MG63 (cell line): Measurements from ENCODE around the gene FAM209A. TPM values are rescaled to one million over a fixed set of nuclear protein-coding genes. Genes with fewer than 3 reads are reported as not detected.
"Not testable (repeated sequence)": the region's sequence is repeated elsewhere in the genome, so short reads cannot be mapped to it uniquely, and the experiment has no call there.

Experiments used
- DNase-seq: peaks from one replicate; pipeline ENCODE4 v3.0.0-alpha.2; 2020
- H3K27me3 ChIP-seq: fragments of 250-450 bp; sonication (Bioruptor Pico); 2 replicates; pipeline ENCODE4 v1.5.1; 2020; ENCODE audit warnings: mild to moderate bottlenecking, moderate library complexity
- H3K36me3 ChIP-seq: fragments of 250-450 bp; sonication (Bioruptor Pico); 2 replicates; pipeline ENCODE4 v1.5.1; 2020; ENCODE audit warnings: mild to moderate bottlenecking, moderate library complexity
- H3K4me3 ChIP-seq: fragments of 250-450 bp; sonication (Bioruptor Pico); 2 replicates; pipeline ENCODE4 v1.5.1; 2020; ENCODE audit warnings: mild to moderate bottlenecking, moderate library complexity
- H3K9me3 ChIP-seq: fragments of 250-450 bp; sonication (Bioruptor Pico); 2 replicates; pipeline ENCODE4 v1.5.1; 2020; ENCODE audit warnings: mild to moderate bottlenecking, moderate library complexity
- total RNA-seq: library from RNA; depleted of rRNA; stranded (reverse); fragments of >200 nt; shearing (Covaris generic); gene quantifications from 2 replicates; pipeline ENCODE4 v1.2.3, GENCODE V29; 2014; ENCODE audit warnings: low replicate concordance; rRNA removed

Gene FAM209A, protein sequence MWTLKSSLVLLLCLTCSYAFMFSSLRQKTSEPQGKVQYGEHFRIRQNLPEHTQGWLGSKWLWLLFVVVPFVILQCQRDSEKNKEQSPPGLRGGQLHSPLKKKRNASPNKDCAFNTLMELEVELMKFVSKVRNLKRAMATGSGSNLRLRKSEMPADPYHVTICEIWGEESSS
- total RNA-seq, result not detected in 2 replicates

DNA sequence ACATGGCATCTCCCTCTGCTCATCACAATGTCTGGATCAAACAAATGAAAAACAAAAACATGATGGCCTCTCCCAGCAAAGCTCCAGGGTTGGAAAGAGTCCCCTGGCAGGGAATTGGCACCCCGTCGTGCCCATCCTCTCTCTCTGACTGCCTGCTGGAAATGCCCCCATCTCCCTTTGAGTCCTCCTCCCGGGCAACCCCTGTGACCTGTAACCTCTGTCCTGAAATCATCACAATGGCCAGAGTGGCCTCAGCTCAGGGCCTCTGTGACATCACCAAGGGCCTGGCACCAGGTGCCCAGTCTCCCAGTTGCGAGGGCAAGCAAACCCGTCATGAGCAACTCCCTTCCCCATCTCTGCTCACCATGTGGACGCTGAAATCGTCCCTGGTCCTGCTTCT, at the start of gene FAM209A:
TSS of gene FAM209A (plus strand) at position 301 of the 400 bp plus-strand sequence. CDS start at position 366, 65 bp downstream.
- not testable (repeated sequence) for H3K27me3 ChIP-seq, H3K4me3 ChIP-seq, DNase-seq, H3K9me3 ChIP-seq
- H3K36me3 ChIP-seq, result peaks cover 17% of the 10 kb centered on the region

DNA sequence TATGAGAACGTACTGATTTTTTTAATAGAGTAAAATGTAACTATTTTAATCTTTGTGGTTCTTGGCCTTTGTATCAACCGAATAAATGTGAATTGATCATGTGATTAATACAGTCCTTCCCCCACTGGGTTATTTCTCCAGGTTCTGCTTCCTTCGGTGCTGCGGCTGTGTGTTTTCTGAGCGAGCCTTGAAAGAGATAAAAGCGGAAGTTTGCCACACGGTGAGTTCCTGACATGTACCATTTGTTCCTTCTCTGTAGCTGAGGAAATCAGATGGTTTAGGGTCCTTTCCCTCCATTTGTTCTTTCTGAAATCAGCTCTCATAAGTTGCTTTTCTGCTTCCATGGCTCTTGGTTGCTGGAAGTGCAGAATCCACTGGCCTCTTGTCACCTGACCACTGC, 40.6 kb upstream of the FAM209A start:
- Histone ChIP-seq H3K27me3 (no peaks in the 10 kb centered on the region), H3K9me3 (no peaks in the 10 kb centered on the region), H3K4me3 (no peak overlapping the region), H3K36me3 (peaks cover 62% of the 10 kb centered on the region)
- DNase-seq, result no peak

DNA sequence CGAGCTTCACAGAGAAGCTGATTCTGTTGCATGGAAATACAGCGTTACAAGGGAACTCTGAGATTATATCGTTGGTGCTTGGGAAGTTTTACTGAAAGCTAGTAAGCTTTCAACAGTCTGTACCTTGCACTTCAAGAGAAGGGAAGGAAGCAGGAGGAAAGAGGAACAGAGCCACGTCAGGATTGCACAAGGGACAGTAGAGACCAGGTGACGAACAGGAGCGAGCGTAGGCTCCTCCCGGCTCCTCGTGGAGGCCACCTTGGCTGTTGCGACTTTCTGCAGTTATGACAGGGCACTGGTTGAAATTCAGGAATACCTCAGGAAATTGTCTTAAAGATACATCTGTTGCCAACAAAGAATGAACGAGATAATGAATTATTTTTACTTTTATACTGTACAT, 37.3 kb upstream of the FAM209A start:
- Histone ChIP-seq H3K4me3 (no peak overlapping the region), H3K27me3 (no peaks in the 10 kb centered on the region), H3K36me3 (peaks cover 60% of the 10 kb centered on the region), H3K9me3 (no peaks in the 10 kb centered on the region)
- no peak for DNase-seq

DNA sequence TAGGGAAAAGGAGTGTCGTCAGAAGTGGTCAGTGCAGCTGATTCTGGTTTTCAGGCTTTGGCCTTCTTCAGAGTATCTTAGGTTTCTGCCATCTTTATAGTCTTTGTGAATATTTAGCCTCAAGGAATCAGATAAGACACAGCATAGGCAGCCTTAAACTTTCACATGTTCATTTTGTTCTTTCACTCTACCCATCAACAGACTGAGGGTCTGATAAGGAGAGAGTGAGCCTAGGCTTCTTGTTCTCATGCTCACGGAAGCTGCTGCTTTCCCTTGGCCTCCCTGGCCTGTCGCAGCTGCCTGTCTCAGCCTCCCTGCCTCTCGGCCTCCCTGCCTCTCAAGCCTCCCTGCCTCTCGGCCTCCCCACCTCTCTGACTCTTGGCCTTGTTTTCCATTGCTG, 36.0 kb upstream of the FAM209A start:
- Histone ChIP-seq H3K4me3 (no peak overlapping the region), H3K27me3 (no peaks in the 10 kb centered on the region), H3K9me3 (no peaks in the 10 kb centered on the region), H3K36me3 (peaks cover 63% of the 10 kb centered on the region)
- no peak for DNase-seq

DNA sequence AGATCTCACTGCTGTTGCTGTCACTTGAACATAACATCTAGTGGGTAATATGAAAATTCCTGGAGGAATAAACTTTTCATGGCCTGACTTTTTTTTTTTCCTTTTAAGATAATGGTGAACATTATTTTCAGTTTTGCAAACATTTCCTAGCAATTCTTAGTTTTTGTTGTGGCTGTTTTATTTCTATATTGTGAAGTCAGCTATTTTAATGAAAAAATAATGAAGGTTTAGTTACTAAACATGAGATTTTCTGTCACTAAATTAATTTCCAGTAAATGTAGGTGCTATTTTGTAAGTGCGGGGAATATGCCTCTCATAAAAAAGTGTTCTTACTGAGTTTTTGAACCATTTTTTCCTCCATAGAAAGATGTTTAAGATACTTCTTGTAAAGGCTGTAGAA, 23.4 kb upstream of the FAM209A start:
- no peak for DNase-seq
- H3K9me3 ChIP-seq, result no peaks in the 10 kb centered on the region
- peaks cover 34% of the 10 kb centered on the region for H3K36me3 ChIP-seq
- H3K4me3 ChIP-seq, result no peak overlapping the region
- H3K27me3 ChIP-seq, result no peaks in the 10 kb centered on the region

DNA sequence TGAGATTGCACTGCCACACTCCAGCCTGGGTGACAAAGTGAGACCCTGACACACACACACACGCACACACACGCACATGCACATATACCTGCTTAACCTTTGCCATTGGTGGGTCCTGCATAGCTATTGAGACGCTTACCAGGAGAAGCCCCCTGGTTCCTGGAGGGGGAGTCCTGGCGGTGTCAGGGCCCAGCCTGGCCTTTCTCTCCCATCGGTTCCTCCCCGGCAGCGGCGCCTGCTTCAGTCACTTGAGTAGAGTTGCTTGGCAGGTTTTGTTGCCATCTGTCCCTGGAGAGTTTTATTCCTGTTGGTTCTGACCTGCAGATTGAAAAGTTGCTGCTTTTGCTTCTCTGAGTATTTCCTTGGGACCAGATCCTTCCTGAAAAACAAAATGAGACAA, 20.6 kb upstream of the FAM209A start:
- Histone ChIP-seq H3K36me3 (peaks cover 10% of the 10 kb centered on the region), H3K4me3 (no peak overlapping the region), H3K9me3 (no peaks in the 10 kb centered on the region), H3K27me3 (no peaks in the 10 kb centered on the region)
- no peak for DNase-seq

DNA sequence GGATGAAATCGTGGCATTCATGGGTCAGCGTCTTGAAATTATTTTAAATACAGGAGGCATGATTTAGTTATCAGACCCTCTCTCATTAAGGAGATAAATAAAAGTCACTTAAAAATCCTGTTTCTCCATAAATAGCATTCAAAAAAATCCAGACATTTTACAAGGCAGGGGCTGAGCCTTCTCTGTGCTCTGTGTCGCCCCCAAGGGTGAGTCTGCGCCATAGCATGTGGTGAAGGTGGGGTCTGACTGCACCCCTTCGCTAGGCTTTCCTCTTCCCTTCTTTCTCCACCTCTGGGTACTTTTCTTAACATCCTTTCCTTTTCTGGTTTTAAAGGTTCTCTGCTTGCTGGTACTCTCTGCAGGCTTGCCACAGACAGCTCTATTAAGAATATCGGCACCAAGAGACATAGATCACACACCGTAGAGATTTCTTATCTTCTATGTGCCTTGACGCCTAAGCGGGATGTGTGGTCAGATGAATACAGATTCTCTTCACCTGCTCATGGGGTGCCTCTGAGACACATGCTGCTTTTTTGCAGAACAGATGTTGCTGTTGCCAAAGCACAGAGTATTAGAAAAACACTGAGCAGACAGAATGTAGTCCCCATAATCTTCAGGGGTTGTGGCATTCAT, 20.1 kb upstream of the FAM209A start:
- H3K36me3 ChIP-seq, result peaks cover 12% of the 10 kb centered on the region
- no peak overlapping the region for H3K4me3 ChIP-seq
- H3K27me3 ChIP-seq, result no peaks in the 10 kb centered on the region
- H3K9me3 ChIP-seq, result no peaks in the 10 kb centered on the region
- no peak for DNase-seq

DNA sequence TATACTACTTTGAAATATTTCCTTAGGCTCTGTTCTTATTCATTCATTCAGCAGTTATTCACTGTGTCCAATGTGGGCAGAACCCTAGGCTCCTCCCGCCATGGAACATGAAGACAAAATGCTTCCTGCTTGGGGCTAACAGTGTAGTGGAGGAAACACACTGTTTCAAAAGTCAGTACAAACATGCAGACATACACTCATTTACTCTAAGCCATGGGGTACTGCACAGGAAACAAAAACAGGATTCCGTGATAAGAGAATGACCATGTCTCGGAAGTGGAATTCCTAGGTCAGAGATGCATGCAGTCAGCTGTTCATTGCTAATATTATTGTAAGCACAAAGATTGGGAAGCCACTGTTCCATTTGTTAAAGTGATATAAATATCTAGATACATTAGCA, 18.4 kb upstream of the FAM209A start:
- DNase-seq, result no peak
- H3K4me3 ChIP-seq, result no peak overlapping the region
- no peaks in the 10 kb centered on the region for H3K27me3 ChIP-seq
- peaks cover 15% of the 10 kb centered on the region for H3K36me3 ChIP-seq
- H3K9me3 ChIP-seq, result no peaks in the 10 kb centered on the region

DNA sequence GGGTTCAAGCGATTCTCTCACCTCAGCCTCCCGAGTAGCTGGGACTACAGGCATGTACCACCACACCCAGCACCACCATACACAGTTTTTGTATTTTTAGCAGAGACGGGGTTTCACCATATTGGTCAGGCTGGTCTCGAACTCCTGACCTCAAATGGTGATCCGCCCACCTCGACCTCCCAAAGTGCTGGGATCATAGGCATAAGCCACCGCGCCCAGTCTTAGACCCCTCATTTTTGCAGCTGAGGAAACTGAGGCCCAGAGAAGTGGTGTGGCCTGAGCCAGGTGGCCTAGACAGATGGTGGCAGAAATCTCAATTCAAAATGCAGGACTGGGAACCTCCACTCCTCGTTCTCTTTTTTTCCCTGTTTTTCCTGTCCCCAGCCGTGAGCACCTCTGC, 12.6 kb upstream of the FAM209A start:
- DNase-seq, result no peak
- Histone ChIP-seq H3K9me3 (no peaks in the 10 kb centered on the region), H3K4me3 (no peak overlapping the region), H3K36me3 (peaks cover 38% of the 10 kb centered on the region), H3K27me3 (no peaks in the 10 kb centered on the region)

DNA sequence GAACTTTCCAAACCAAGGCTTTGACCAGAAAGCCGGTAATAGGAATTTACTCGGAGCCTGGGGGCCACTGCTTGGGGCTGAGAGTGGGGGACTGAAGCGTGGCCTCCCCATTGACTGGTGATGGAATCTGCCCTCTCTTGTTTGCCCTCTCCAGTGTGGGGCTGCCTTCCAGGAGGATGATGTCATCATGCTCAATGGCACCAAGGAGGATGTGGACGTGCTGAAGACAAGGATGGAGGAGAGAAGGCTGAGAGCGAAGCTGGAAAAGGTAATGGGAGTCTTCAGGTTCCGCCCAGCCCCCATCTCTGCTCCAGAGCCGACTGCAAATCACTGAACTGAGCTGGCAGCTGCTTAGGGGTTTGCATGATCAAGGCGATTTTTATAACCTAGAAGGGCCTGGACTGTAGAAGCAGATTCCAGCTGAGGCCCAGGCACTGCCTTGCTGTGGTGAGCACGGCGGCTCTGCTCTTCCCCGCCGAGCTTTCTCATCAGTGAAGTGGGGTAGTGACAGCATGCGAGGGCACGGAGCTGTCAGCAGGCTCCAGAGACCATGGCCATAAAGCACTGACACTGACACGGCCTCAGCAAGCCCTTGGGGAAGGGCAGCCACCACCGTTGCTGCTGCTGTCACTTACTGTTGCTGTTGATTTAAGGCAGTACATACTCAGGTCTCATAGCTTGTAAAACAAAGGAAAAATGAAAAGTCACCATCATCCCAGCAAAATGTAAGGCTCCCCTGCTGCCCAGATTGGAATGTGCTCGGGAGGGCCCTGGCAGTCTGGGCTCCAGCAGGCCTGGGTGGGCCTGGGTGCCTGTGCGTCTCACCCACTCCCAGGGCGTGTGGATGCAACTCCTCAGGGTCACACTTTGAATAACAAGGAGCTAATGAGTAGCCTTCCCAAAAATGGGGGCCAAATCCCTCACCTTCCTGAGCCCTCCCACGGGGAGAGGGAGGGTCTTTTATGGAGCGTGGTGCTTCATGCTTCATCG, 11.1 kb upstream of the FAM209A start:
- H3K27me3 ChIP-seq, result no peaks in the 10 kb centered on the region
- DNase-seq, result no peak
- H3K9me3 ChIP-seq, result no peaks in the 10 kb centered on the region
- peaks cover 53% of the 10 kb centered on the region for H3K36me3 ChIP-seq
- H3K4me3 ChIP-seq, result no peak overlapping the region

DNA sequence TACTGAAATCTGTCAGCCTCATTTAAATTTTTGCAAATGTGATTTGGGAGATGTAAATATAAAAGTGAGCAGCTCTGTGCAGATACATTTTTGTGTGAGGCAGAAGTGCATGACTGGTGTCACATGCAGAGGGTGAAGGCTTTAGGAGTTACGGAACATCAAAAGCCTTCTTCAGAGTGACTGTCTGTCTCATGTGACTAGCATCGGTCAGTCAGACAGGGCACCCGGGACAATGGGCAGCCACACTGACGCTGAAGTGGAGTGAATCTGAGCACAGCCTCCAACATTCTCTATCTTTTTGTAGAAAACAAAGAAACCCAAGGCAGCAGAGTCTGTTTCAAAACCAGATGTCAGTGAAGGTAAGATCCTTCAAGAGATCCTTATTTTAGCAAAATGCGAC, 7.9 kb upstream of the FAM209A start:
- Histone ChIP-seq H3K27me3 (no peaks in the 10 kb centered on the region), H3K4me3 (no peak overlapping the region), H3K9me3 (no peaks in the 10 kb centered on the region), H3K36me3 (peaks cover 73% of the 10 kb centered on the region)
- no peak for DNase-seq

DNA sequence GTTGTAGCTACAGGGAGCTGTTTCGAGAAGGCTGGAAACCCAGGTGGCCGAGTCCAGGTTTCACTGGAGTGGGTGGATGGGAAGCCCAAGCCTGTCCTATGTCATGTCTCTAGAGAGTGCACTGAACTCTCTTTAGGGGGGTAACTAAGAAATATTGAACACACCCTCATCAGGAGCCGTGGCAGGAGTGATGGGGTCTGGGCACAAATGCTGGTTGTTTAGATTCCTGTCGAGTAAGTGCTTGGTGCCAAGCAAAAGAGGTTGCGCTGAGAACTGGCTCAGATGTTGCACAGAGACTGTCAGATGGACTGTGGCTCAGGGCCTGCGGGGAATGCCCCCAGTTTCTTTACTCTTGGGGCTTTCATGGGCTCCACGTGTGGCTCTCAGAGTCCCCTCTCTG, 7.3 kb upstream of the FAM209A start:
- peaks cover 73% of the 10 kb centered on the region for H3K36me3 ChIP-seq

DNA sequence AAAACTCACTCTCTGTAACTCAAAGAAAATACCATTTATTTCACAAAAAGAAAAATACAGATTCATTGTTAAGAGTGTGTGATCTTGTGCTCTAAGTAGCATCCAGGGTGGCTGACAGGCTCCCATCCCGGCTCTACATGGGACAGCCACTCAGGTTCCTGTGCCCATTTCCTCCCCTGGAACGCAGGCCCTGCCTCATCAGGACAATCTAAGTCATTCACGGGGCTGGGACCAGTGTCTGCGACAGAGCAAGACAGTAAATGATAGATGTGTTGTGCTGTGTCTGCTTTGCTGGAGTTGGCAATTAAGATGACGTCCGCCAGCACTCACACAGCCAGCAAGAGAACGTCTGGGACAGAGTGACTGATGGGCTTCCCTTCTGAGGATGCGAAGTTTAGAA, 6.9 kb upstream of the FAM209A start:
- Histone ChIP-seq H3K9me3 (no peaks in the 10 kb centered on the region), H3K36me3 (peaks cover 71% of the 10 kb centered on the region), H3K27me3 (no peaks in the 10 kb centered on the region), H3K4me3 (no peak overlapping the region)
- no peak for DNase-seq

More for the DNA sequence above, 7.3 kb upstream of the FAM209A start:
- no peaks in the 10 kb centered on the region for H3K9me3 ChIP-seq
- no peak for DNase-seq
- H3K27me3 ChIP-seq, result no peaks in the 10 kb centered on the region
- no peak overlapping the region for H3K4me3 ChIP-seq

DNA sequence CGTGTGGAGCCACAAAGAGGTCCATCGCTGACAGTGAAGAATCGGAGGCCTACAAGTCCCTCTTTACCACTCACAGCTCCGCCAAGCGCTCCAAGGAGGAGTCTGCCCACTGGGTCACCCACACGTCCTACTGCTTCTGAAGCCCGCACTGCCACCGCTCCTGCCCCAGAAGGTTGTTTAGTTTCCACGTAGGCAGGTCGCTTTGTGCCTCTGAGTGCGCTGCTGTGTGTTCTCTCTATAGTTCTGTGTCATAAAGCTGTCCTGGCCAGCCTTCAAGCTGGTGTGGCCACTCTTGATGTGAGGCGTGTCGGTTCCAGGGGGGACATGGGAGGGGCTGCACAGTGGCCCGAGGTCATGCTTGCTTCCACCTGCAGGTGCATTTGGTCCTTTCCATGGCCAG, 6.4 kb upstream of the FAM209A start:
- DNase-seq, result no peak
- Histone ChIP-seq H3K36me3 (peaks cover 66% of the 10 kb centered on the region), H3K9me3 (no peaks in the 10 kb centered on the region), H3K4me3 (no peak overlapping the region), H3K27me3 (no peaks in the 10 kb centered on the region)

DNA sequence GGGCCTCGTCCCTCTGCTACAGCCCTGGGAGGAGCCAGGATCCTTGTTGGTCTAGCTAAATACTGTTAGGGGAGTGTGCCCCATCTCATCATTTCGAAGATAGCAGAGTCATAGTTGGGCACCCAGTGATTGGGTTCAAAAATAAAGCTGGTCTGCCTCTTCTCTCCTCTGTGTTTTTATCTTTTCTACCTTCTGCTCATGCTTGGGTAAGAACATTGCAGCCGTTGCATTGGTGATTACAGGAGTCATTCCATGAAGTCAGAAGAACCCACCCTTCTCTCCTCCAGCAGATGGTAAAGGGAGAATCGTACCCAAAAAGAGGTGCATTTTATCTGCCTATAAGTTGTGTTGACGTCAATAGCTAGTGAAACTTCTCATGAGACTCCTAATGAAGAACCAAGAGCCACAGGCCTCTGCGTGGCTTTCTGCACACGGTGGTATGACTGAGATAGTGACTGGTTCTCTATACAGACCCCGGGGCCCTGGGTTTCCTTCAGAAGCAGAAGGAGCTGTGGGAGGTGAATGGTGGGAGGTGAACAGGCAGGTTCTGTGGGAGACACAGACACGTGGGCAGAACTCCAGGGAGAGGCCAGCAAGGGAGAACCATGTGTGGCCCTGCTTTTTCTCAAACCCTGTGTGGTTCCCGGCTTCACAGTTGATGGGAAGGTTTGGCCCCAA, 5.7 kb upstream of the FAM209A start:
- no peak overlapping the region for H3K4me3 ChIP-seq
- DNase-seq, result no peak
- no peaks in the 10 kb centered on the region for H3K9me3 ChIP-seq
- H3K27me3 ChIP-seq, result no peaks in the 10 kb centered on the region
- peaks cover 64% of the 10 kb centered on the region for H3K36me3 ChIP-seq

DNA sequence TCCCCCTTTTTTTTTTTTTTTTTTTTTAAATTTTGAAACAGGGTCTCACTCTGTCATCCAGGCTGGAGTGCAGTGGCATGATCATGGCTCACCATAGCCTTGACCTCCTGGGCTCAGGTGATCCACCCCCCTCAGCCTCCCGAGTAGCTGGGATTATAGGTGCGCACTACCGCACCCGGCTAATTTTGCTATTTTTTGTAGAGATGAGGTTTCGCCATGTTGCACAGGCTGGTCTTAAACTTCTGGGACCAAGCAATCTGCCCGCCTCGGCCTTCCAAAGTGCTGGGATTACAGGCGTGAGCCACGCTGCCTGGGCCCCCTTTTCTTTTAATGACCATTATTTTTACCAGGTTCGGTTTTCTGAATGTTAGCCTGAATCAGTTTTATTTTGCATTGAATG, 5.0 kb upstream of the FAM209A start:
- Histone ChIP-seq H3K9me3 (no peaks in the 10 kb centered on the region), H3K4me3 (no peak overlapping the region), H3K36me3 (peaks cover 58% of the 10 kb centered on the region), H3K27me3 (no peaks in the 10 kb centered on the region)
- no peak for DNase-seq

DNA sequence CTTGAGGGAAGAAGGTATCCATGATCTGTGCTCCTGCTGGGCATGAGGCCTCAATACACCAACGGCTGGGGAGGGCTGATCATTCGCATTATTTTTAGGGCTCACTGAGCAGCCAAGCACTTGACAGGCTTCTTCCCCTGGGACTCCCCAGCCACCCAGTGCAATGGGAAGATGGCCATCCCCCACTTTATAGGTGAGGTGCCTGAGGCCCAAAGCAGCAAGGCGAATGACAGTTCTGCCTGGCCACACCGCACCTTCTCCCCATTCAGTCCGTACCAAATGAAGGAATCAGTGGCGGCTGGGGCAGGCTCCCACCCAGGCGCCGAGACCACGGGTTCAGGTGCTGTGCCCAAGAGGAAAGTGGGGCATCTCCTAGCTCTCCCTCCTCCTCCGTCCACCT, 4.4 kb upstream of the FAM209A start:
- Histone ChIP-seq H3K9me3 (no peaks in the 10 kb centered on the region), H3K4me3 (no peak overlapping the region), H3K27me3 (no peaks in the 10 kb centered on the region), H3K36me3 (peaks cover 55% of the 10 kb centered on the region)
- no peak for DNase-seq
